Measurements from ENCODE around the gene IRAK1.

Gene IRAK1

GRCh38 chrX:154013001-154013421 is 6.7 kb downstream of the IRAK1 start:
- Histone ChIP-seq H3K4me3 (ENCODE audit: low read depth in 1 of 2, low read length in 2 of 2) (no peak overlapping the region), H3K27ac (ENCODE audit: low read length) (peak overlapping the region; percentile 52; the same call in 1 of the 2 replicates), H3K4me1 (ENCODE audit: insufficient read depth, low read length) (peaks cover 12% of the 10 kb centered on the region), H3K79me2 (ENCODE audit: insufficient read depth, low read length) (peaks cover 17% of the 10 kb centered on the region), H3K27me3 (ENCODE audit: insufficient read depth, low read length, poor library complexity) (no peaks in the 10 kb centered on the region), H3K9ac (ENCODE audit: low read depth, low read length) (no peak overlapping the region), H2AFZ (ENCODE audit: low read depth, low read length) (no peak overlapping the region), H3K4me2 (ENCODE audit: insufficient read depth, low read length) (no peak overlapping the region), H4K20me1 (ENCODE audit: insufficient read depth, low read length) (peaks cover 11% of the 10 kb centered on the region), H3K36me3 (ENCODE audit: insufficient read depth, low read length) (peaks cover 68% of the 10 kb centered on the region), H3K9me3 (ENCODE audit: insufficient read depth, low read length, severe bottlenecking) (no peaks in the 10 kb centered on the region)
- TF ChIP-seq EZH2 (IDR thresholded peaks at IDR 0.05; ENCODE audit: borderline replicate concordance, low read depth, low read length, severe bottlenecking) (no peak), CTCF (IDR thresholded peaks at IDR 0.05; ENCODE audit: borderline replicate concordance, extremely low read depth, low read length, poor library complexity, severe bottlenecking) (no peak)
- ATAC-seq (ENCODE audit: insufficient read depth, low read depth) (no peak), DNase-seq (no peak)

- Histone ChIP-seq H3K4me2 (ENCODE audit: insufficient read depth, low read length) (no peak overlapping the region), H3K9ac (ENCODE audit: low read depth, low read length) (no peak overlapping the region), H3K4me3 (ENCODE audit: low read depth in 1 of 2, low read length in 2 of 2) (no peak overlapping the region), H3K4me1 (ENCODE audit: insufficient read depth, low read length) (peaks cover 8% of the 10 kb centered on the region), H3K79me2 (ENCODE audit: insufficient read depth, low read length) (peaks cover 13% of the 10 kb centered on the region), H3K36me3 (ENCODE audit: insufficient read depth, low read length) (peaks cover 64% of the 10 kb centered on the region), H3K27ac (ENCODE audit: low read length) (no peak overlapping the region), H3K9me3 (ENCODE audit: insufficient read depth, low read length, severe bottlenecking) (no peaks in the 10 kb centered on the region), H3K27me3 (ENCODE audit: insufficient read depth, low read length, poor library complexity) (no peaks in the 10 kb centered on the region), H2AFZ (ENCODE audit: low read depth, low read length) (no peak overlapping the region), H4K20me1 (ENCODE audit: insufficient read depth, low read length) (peaks cover 11% of the 10 kb centered on the region)
- ATAC-seq (ENCODE audit: insufficient read depth, low read depth) = no peak
- DNase-seq = no peak
- no peak for TF ChIP-seq EZH2 (IDR thresholded peaks at IDR 0.05; ENCODE audit: borderline replicate concordance, low read depth, low read length, severe bottlenecking)
- TF ChIP-seq CTCF (IDR thresholded peaks at IDR 0.05; ENCODE audit: borderline replicate concordance, extremely low read depth, low read length, poor library complexity, severe bottlenecking) = no peak
Observed at GRCh38 chrX:154012336-154012991, 7.2 kb downstream of the IRAK1 start.

- peaks cover 11% of the 10 kb centered on the region for H4K20me1 ChIP-seq (ENCODE audit: insufficient read depth, low read length)
- H2AFZ ChIP-seq (ENCODE audit: low read depth, low read length) = no peak overlapping the region
- no peak for DNase-seq
- H3K27ac ChIP-seq (ENCODE audit: low read length) = no peak overlapping the region
- no peaks in the 10 kb centered on the region for H3K27me3 ChIP-seq (ENCODE audit: insufficient read depth, low read length, poor library complexity)
- H3K9ac ChIP-seq (ENCODE audit: low read depth, low read length) = no peak overlapping the region
- H3K4me2 ChIP-seq (ENCODE audit: insufficient read depth, low read length) = no peak overlapping the region
- TF ChIP-seq EZH2 (IDR thresholded peaks at IDR 0.05; ENCODE audit: borderline replicate concordance, low read depth, low read length, severe bottlenecking) = no peak
- no peak for TF ChIP-seq CTCF (IDR thresholded peaks at IDR 0.05; ENCODE audit: borderline replicate concordance, extremely low read depth, low read length, poor library complexity, severe bottlenecking)
- H3K79me2 ChIP-seq (ENCODE audit: insufficient read depth, low read length) = peaks cover 5% of the 10 kb centered on the region
- peaks cover 56% of the 10 kb centered on the region for H3K36me3 ChIP-seq (ENCODE audit: insufficient read depth, low read length)
- no peak overlapping the region for H3K4me3 ChIP-seq (ENCODE audit: low read depth in 1 of 2, low read length in 2 of 2)
- H3K9me3 ChIP-seq (ENCODE audit: insufficient read depth, low read length, severe bottlenecking) = no peaks in the 10 kb centered on the region
- no peak for ATAC-seq (ENCODE audit: insufficient read depth, low read depth)
- no peaks in the 10 kb centered on the region for H3K4me1 ChIP-seq (ENCODE audit: insufficient read depth, low read length)
Observed at GRCh38 chrX:154011376-154012335, 8.0 kb downstream of the IRAK1 start.

Data from DND-41 (cell line).